22Rv1 (cell line): Measurements from ENCODE around the gene COLGALT1.

Source experiments
- H3K27ac ChIP-seq: fragments of 450-650 bp; 2 replicates; pipeline ENCODE4 v1.5.1; 2017
- ZFX ChIP-seq: fragments of 450-650 bp; IDR thresholded peaks from 2 replicates; pipeline ENCODE4 v1.6.1; 2017; ENCODE audit warnings: antibody characterized with exemption, borderline replicate concordance
- TF ChIP-seq, protein P1 (sequence below): fragments of 450-650 bp; IDR thresholded peaks from 2 replicates; pipeline ENCODE4 v1.5.1; 2017; ENCODE audit warnings: mild to moderate bottlenecking

The COLGALT1 gene

DNA sequence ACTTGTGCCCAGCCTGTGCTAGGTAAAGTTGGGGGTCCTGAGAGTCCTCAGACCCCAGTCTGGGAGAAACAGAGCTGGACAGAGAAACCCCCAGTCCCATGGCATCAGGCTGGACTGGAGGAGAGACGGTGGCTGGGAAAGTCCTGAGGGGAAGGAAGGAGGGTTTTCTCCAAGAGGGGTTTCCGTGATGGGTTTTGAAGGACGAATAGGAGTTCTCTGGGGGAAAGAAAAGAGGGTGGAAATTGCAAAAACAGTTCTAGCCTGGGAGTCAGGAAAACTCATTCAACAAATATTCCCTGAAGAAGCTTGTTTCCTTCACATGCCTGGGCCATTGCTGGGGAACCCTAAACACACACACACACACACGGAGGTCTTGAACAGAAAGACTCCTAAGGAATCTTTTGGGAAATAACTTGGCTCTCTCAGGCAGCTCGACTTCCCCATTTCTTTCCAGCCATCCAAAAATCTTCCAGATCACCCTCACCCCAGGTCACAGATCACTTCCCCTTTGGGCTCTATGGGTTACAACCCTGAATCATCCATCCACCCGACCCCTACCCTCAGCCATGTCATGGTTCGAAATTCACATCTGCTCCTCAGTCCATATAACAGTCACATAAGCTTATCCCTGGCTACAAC, 47.5 kb downstream of the COLGALT1 start:
- no peak for TF ChIP-seq ZFX
- TF ChIP-seq, protein P1, sequence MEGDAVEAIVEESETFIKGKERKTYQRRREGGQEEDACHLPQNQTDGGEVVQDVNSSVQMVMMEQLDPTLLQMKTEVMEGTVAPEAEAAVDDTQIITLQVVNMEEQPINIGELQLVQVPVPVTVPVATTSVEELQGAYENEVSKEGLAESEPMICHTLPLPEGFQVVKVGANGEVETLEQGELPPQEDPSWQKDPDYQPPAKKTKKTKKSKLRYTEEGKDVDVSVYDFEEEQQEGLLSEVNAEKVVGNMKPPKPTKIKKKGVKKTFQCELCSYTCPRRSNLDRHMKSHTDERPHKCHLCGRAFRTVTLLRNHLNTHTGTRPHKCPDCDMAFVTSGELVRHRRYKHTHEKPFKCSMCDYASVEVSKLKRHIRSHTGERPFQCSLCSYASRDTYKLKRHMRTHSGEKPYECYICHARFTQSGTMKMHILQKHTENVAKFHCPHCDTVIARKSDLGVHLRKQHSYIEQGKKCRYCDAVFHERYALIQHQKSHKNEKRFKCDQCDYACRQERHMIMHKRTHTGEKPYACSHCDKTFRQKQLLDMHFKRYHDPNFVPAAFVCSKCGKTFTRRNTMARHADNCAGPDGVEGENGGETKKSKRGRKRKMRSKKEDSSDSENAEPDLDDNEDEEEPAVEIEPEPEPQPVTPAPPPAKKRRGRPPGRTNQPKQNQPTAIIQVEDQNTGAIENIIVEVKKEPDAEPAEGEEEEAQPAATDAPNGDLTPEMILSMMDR: no peak
- H3K27ac ChIP-seq: no peak overlapping the region

DNA sequence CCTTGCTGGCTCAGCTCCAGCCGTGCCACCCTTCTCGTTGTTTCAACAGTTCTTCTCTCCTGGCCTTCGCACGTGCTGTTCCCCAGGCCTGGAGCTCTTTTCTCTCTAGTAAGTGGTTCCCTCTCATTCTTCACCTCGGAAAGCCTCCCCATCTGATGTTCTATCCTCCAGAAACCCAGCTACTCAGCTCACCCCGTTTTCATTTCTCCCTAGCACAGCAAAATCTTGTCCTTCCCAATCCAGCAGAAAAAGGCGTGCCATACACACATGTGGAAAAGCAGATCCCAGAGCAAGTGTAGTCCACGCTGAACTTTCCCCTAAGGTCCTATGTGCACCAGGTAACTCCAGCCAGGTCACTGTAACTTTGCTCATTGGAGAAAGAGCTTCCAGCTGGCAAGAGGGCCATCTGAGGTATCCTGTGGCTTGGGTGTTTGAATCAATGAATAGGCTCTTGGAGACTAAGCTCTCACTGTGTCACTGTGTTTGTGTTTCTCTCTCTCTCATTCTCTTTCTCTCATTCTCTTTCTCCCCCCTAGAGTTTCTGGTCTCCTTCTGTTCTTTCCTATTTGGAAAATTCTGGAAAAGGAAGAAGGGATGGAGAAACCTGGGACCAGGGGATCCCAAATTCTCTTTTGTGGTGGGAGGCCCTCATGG, 49.0 kb downstream of the COLGALT1 start:
- H3K27ac ChIP-seq: peak overlapping the region; percentile 93
- TF ChIP-seq, protein P1: no peak

DNA sequence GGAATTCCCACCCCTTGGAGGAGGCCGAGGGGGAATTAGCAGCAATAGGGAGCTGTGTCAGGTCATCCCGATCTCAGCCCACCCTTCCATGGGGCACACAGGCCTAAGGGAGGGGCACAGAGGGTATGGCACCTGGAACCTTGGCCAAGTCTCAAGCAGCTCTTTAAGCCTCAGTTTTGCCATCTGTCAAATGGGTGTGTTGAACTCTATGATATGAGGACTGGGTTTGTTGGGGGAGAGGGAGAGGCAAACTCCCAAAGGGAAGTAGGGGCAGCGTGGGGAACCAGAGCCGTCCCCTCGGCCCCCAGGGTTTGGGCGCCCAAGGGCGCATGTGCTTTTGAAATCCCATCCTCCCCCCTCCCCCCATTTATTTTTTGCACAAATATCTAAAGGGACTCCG, 49.7 kb downstream of the COLGALT1 start:
- TF ChIP-seq ZFX: no peak
- TF ChIP-seq, protein P1: no peak
- H3K27ac ChIP-seq: peak overlapping the region; percentile 93

DNA sequence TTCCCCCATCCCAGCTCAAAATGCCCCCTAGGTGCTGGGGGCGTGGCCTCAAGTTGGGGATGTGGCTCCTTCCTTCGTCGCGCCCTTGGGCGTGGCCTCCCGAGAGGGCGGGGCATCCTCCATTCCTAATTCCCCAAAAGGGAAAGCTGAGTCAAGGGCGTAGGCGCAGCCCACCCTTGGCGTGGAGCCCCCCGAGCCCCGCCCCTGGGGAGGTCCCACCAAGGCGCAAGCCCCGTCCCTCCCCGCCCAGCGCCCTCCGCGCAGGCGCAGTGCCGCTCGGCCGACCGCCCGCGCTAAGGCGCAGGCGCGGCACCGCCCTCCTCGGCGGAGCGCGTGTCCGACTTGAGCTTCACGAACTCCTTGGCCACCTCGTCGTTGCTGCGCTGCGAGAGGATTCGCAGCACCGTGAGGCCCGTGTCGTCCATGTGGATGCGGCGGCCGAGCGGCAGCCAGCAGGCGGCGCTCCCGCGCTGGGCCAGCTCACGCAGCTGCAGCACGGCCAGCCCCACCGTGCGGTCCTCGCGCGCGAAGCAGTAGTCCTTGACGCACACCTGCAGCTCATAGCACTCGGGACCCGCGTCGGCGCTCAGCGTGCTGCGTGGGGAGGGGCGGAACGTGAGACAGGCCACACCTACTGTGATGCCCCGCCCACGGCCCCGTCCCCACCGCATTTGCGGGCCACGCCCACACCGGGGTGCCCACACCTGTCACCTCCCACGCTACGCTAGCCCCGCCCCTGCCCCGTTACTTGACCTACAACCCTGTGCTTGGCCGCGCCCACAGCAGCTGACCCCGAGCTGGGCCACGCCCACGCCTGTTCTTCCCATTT, 50.5 kb downstream of the COLGALT1 start:
- TF ChIP-seq, protein P1: peak; percentile 84
- no peak for TF ChIP-seq ZFX
- H3K27ac ChIP-seq: peak overlapping the region; percentile 93

DNA sequence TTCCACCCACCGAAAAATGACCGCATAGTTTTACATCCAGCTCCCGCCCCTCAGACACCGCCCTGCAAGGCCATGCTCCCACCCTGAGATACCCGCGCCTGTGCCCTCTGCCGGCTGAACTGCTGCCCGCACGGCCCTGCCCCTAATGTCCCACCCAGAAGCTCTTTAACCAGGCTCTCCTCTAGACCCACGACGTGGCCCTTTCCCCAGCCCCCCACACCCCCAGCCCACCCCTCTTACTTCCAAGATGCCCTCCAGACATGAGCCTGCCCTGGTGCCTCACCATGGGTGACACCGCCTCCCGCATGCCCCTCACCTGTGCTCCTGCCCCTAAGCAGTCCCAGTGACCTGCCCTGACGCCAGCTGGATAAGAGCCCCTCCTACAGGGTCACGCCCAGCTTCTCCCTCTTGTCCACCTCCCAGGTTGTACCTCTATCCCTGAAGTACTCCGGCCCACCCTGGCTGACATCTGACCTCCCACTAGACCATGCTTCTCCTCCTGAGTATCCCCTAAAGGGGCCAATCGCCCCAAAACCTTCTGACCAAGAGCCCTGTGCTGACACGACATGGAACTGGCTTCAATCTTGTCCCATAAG, 51.2 kb downstream of the COLGALT1 start:
- TF ChIP-seq ZFX: no peak
- TF ChIP-seq, protein P1: peak; percentile 30

DNA sequence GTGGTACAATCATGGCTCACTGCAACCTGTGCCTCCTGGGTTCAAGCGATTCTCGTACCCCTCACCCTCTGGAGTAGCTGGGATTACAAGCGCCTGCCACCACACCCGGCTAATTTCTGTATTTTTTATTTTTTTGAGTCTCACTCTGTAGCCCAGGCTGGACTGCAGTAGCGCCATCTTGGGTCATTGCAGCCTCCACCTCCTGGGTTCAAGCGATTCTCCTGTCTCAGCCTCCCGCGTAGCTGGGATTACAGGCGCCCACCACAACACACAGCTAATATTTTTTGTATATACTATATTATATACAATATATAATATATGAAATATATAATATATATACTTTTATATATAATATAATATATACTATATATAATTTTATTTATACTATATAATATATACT, 52.5 kb downstream of the COLGALT1 start:
- peak overlapping the region; percentile 93 for H3K27ac ChIP-seq
- TF ChIP-seq ZFX: no peak
- TF ChIP-seq, protein P1: no peak

More for the DNA sequence above, 51.2 kb downstream of the COLGALT1 start:
- H3K27ac ChIP-seq: peak overlapping the region; percentile 93
